Activated CD4-positive, CD25-positive, alpha-beta regulatory T cell (primary cell): ENCODE measurements around the gene DCST2.

Source experiments
- DNase-seq, 4 experiments: peaks; one replicate each; lab custom pipeline; 2025; lab: John Stamatoyannopoulos, UW

Gene DCST2

GRCh38 chr1:154974102-154974807 is 59.3 kb downstream of the DCST2 start, which contains the start of gene CKS1B:
Gene CKS1B, plus strand, starts transcription at chr1:154974681. Its CDS starts 65 bp downstream, at chr1:154974746.
- DNase-seq, result peak; percentile 74 to 88 (median 84)

- DNase-seq, result peak; percentile 69 to 87 (median 75)
Measured at GRCh38 chr1:154973344-154974101, 60.1 kb downstream of the DCST2 start.

- DNase-seq, result no peak
Measured at GRCh38 chr1:154972517-154973343, 60.9 kb downstream of the DCST2 start.

- no peak for DNase-seq
Measured at GRCh38 chr1:154972213-154972516, 61.4 kb downstream of the DCST2 start.

- DNase-seq, result no peak
Measured at GRCh38 chr1:154971341-154971998, 62.1 kb downstream of the DCST2 start.

GRCh38 chr1:154970631-154971340 is 62.8 kb downstream of the DCST2 start, which contains the start of gene SHC1:
Gene SHC1, minus strand, starts transcription at chr1:154970747. Its CDS starts 221 bp downstream, at chr1:154970526.
- DNase-seq, result no peak

GRCh38 chr1:154969860-154970452 is 63.6 kb downstream of the DCST2 start:
- DNase-seq, result no peak

- DNase-seq, result no peak
Measured at GRCh38 chr1:154969246-154969645, 64.3 kb downstream of the DCST2 start.

- no peak for DNase-seq
Measured at GRCh38 chr1:154968731-154969130, 64.8 kb downstream of the DCST2 start.
